Activated T-helper 17 cell treated with anti-CD3 and anti-CD28 coated beads, Interleukin-2, amount 50 U/mL, for 72 hours (primary cell): ENCODE data around the gene CA11. TPM values are rescaled to one million over a fixed set of nuclear protein-coding genes. Genes with fewer than 3 reads are reported as not detected.
"Not testable (repeated sequence)": the region's sequence is repeated elsewhere in the genome, so short reads cannot be mapped to it uniquely, and the experiment has no call there.

Experiments
- ATAC-seq: fragments of 150-1000 bp; cut with Tn5 transposase; replicated peaks from 2 replicates; pipeline ENCODE4 v1.10.0; 2021; ENCODE audit warnings: mild to moderate bottlenecking, moderate library complexity
- H3K27ac Mint-ChIP-seq: one replicate; pipeline ENCODE4 v1.8.0; 2022; ENCODE audit warnings: mixed read lengths
- H3K27me3 Mint-ChIP-seq: one replicate; pipeline ENCODE4 v1.8.0; 2022; ENCODE audit warnings: mixed read lengths
- H3K36me3 Mint-ChIP-seq: one replicate; pipeline ENCODE4 v1.8.0; 2022; ENCODE audit warnings: low read depth, mild to moderate bottlenecking, mixed read lengths
- H3K4me1 Mint-ChIP-seq: one replicate; pipeline ENCODE4 v1.8.0; 2022; ENCODE audit warnings: mixed read lengths
- H3K4me3 Mint-ChIP-seq: one replicate; pipeline ENCODE4 v1.8.0; 2022; ENCODE audit warnings: mild to moderate bottlenecking, mixed read lengths
- H3K9me3 Mint-ChIP-seq: one replicate; pipeline ENCODE4 v1.8.0; 2022; ENCODE audit warnings: mixed read lengths
- total RNA-seq, 2 donors: library from RNA; stranded (reverse); gene quantifications; one replicate each; pipeline ENCODE4 v1.2.3, GENCODE V29; 2022

CA11 gene
- total RNA-seq, 2 donors from 2014 or later = 6.1 to 16.4 TPM

DNA sequence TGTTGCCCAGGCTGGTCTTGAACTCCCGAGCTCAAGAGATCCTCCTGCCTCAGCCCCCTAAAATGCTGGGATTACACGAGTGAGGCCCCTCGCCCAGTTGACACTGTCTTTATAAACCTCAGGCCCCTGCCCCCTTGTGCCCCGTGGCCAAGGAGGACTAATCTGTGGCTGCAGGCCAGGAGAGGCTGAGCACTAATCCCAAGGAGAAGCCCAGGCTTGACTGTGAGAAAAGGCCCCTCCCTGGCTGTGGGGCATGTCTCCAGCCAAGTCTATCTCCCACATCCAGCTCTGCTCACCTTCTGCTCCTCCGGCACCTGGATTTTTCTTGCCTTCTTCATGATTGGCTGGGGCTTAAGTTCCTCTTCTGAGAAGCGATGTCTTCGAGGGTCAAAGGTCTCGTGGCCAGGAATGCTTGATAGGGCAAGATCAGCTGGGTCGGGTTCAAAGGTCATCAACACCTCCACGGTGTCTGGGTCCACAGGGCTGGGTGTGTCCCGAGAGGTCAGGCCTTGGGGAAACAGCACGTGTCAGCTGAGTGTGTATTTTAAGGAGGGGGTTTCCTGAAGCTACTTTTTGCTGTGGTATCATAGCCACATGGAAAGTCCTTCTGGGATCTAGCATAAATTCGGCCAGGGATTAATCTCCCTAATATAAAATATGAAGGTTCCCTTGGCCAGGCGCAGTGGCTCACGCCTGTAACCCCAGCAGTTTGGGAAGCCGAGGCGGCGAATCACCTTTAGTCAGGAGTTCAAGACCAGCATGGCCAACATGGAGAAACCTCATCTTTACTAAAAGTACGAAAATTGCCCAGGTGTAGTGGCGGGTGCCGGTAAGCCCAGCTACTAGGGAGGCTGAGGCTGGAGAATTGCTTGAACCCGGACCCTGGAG is 12.6 kb downstream of the CA11 start:
- Mint-ChIP-seq H3K36me3 (peaks cover 20% of the 10 kb centered on the region), H3K27ac (peak overlapping the region; percentile 85), H3K9me3 (peaks cover 4% of the 10 kb centered on the region), H3K4me3 (peak overlapping the region; percentile 96), H3K27me3 (no peaks in the 10 kb centered on the region), H3K4me1 (peaks cover 25% of the 10 kb centered on the region)
- ATAC-seq = no peak

DNA sequence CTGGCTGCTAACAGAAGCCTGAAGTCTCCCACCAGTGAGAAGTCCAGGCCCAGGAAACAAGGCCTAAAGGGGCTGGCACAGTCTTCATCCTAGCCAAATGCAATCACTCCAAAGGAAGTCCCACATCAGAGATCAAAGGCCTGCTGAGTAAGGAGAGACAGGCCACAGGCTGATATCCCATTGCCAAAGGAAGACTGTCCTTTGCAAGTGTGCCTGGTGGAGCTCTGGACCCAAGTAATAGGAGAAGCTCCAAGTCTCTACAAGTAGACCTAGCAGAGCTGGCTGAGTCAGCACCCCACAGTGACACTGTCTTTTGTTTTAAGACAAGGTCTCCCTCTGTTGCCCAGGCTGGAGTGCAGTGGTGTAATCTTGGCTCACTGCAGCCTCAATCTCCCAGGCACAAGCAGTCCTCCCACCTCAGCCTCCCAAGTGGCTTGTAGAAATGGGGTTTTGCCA is 13.3 kb downstream of the CA11 start:
- ATAC-seq = no peak
- H3K9me3 Mint-ChIP-seq = peaks cover 3% of the 10 kb centered on the region
- peaks cover 19% of the 10 kb centered on the region for H3K4me1 Mint-ChIP-seq
- H3K36me3 Mint-ChIP-seq = peaks cover 17% of the 10 kb centered on the region
- H3K27ac Mint-ChIP-seq = no peak overlapping the region
- no peak overlapping the region for H3K4me3 Mint-ChIP-seq
- no peaks in the 10 kb centered on the region for H3K27me3 Mint-ChIP-seq

DNA sequence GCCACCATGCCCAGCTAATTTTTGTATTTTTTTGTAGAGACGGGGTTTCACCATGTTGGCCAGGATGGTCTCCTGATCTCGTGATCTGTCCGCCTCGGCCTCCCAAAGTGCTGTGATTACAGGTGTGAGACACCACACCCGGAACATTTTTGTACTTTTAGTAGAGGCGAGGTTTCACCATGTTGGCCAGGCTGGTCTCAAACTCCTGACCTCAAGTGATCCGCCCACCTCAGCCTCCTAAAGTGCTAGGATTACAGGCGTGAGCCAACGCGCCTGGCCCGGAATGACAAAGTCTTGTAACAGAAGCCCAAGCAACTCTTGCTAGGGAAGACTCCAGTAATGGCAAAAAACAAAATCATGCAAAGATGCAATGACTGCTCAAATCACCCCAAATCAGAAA is 13.7 kb downstream of the CA11 start:
- H3K9me3 Mint-ChIP-seq, H3K27ac Mint-ChIP-seq, ATAC-seq, H3K4me3 Mint-ChIP-seq, H3K27me3 Mint-ChIP-seq: not testable (repeated sequence)
- H3K4me1 Mint-ChIP-seq = peaks cover 16% of the 10 kb centered on the region
- H3K36me3 Mint-ChIP-seq = peaks cover 14% of the 10 kb centered on the region

DNA sequence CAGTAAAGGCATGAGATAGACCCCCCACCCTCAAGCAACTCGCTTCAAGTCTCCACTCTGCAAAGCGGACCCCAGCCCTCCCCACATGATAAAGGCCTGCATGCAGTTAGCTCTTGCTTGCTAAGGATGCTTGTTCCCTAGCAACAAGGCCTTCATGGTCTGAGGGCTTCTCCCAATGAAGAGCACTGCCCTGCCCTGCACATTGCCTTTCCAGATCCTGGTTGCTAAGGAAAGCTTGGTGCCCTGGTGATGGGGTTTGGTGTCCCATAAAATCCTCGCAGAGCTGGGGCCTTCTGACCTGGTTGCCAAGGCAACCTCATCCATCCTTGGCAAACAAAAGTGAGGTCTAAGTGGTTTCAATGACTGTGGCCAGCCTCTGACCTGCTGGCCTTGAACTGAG is 14.8 kb downstream of the CA11 start:
- H3K9me3 Mint-ChIP-seq = no peaks in the 10 kb centered on the region
- H3K4me1 Mint-ChIP-seq = peaks cover 15% of the 10 kb centered on the region
- no peaks in the 10 kb centered on the region for H3K27me3 Mint-ChIP-seq
- no peak for ATAC-seq
- H3K36me3 Mint-ChIP-seq = peaks cover 17% of the 10 kb centered on the region
- no peak overlapping the region for H3K27ac Mint-ChIP-seq
- H3K4me3 Mint-ChIP-seq = no peak overlapping the region

DNA sequence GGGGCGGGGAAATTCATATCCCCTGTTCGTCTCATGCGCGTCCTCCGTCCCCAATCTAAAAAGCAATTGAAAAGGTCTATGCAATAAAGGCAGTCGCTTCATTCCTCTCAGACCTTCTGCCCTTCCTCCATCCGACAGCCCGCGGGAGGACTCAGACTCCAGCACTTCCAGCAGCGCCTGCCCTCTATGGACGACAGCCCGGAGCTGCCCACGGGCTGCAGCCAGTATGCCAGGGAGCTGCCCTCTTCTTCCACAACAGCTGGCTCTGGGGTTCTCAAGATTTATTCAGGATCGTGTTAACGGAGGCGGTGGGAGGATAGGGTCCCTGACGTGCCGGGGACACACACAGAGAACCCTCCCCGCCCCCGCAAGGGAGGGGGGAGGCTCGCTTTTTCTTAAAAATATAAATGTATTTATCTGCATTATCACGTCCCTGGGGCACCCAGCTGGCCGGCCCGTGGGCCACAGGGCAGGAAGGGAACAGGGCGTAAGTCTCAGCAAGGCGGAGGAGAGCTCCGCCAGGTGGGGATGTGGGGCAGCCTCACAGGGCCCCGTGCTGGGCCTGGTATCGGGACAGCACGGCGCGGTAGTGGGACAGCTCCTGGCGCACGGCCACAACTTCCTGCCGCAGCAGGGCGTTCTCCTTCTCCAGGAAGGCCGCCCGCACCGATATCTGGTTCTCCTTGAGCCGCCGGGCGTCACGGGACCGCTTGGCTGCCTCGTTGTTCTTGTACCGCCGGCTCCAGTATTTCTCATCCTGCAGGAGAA is 15.5 kb downstream of the CA11 start:
- Mint-ChIP-seq H3K4me3 (no peak overlapping the region), H3K27me3 (no peaks in the 10 kb centered on the region), H3K36me3 (peaks cover 21% of the 10 kb centered on the region), H3K9me3 (no peaks in the 10 kb centered on the region), H3K4me1 (peaks cover 10% of the 10 kb centered on the region), H3K27ac (peak overlapping the region; percentile 17)
- no peak for ATAC-seq

DNA sequence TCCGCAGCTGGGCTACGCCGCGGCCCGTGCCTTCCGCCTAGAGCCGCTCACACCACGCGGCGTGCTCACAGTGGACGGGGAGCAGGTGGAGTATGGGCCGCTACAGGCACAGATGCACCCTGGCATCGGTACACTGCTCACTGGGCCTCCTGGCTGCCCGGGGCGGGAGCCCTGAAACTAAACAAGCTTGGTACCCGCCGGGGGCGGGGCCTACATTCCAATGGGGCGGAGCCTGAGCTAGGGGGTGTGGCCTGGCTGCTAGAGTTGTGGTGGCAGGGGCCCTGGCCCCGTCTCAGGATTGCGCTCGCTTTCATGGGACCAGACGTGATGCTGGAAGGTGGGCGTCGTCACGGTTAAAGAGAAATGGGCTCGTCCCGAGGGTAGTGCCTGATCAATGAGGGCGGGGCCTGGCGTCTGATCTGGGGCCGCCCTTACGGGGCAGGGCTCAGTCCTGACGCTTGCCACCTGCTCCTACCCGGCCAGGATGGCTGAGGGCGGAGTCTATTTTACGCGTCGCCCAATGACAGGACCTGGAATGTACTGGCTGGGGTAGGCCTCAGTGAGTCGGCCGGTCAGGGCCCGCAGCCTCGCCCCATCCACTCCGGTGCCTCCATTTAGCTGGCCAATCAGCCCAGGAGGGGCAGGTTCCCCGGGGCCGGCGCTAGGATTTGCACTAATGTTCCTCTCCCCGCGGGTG is 16.2 kb downstream of the CA11 start:
- Mint-ChIP-seq H3K4me3 (no peak overlapping the region), H3K36me3 (peaks cover 21% of the 10 kb centered on the region), H3K4me1 (peaks cover 7% of the 10 kb centered on the region), H3K9me3 (no peaks in the 10 kb centered on the region), H3K27ac (no peak overlapping the region), H3K27me3 (no peaks in the 10 kb centered on the region)
- ATAC-seq = no peak

DNA sequence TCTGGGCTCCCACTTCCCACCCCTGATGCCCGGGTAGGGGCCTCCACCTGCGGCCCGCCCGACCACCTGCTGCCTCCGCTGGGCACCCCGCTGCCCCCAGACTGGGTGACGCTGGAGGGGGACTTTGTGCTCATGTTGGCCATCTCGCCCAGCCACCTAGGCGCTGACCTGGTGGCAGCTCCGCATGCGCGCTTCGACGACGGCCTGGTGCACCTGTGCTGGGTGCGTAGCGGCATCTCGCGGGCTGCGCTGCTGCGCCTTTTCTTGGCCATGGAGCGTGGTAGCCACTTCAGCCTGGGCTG is 16.7 kb downstream of the CA11 start:
- Mint-ChIP-seq H3K27ac (no peak overlapping the region), H3K4me1 (peaks cover 2% of the 10 kb centered on the region), H3K36me3 (peaks cover 22% of the 10 kb centered on the region), H3K27me3 (no peaks in the 10 kb centered on the region), H3K9me3 (no peaks in the 10 kb centered on the region), H3K4me3 (no peak overlapping the region)
- ATAC-seq = no peak

DNA sequence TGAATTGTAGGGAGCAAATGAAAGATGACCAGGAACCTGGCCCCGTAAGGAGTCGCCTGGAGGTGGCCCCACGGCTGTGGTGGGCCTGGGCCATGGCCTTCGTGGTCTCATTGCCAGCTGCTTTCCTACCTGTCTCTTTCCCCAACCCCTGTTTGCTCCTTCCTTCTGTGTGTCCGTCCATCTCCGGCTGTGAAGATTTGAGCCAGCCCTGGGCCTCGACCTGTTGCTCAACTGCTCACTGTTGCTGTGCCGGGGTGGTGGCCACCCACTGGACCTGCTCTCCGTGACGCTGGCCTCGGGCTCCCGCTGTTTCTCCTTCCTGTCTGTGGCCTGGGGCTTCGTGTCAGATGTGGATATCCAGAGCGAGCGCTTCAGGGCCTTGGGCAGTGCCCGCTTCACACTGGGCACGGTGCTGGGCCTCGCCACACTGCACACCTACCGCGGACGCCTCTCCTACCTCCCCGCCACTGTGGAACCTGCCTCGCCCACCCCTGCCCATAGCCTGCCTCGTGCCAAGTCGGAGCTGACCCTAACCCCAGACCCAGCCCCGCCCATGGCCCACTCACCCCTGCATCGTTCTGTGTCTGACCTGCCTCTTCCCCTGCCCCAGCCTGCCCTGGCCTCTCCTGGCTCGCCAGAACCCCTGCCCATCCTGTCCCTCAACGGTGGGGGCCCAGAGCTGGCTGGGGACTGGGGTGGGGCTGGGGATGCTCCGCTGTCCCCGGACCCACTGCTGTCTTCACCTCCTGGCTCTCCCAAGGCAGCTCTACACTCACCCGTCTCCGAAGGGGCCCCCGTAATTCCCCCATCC is 17.3 kb downstream of the CA11 start:
- H3K4me3 Mint-ChIP-seq = no peak overlapping the region
- H3K27me3 Mint-ChIP-seq = no peaks in the 10 kb centered on the region
- no peak for ATAC-seq
- H3K4me1 Mint-ChIP-seq = peaks cover 5% of the 10 kb centered on the region
- no peaks in the 10 kb centered on the region for H3K9me3 Mint-ChIP-seq
- H3K27ac Mint-ChIP-seq = no peak overlapping the region
- H3K36me3 Mint-ChIP-seq = peaks cover 28% of the 10 kb centered on the region

DNA sequence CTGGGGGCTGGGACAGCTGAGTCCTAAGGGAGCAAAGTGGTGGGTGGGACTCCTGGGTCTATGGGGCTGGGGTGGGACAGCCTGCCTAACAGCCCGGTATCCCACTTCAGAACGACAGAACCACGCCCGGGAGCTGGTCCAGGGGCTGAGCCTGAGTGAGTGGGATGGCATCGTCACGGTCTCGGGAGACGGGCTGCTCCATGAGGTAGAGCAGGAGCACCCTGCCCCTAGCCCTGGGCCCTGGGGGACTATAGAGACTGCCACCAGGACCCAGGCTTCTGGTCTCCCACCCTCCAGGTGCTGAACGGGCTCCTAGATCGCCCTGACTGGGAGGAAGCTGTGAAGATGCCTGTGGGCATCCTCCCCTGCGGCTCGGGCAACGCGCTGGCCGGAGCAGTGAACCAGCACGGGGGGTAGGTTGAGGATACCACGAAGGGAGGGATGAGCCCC is 18.1 kb downstream of the CA11 start:
- Mint-ChIP-seq H3K4me1 (peaks cover 11% of the 10 kb centered on the region), H3K9me3 (no peaks in the 10 kb centered on the region)
- ATAC-seq = no peak

DNA sequence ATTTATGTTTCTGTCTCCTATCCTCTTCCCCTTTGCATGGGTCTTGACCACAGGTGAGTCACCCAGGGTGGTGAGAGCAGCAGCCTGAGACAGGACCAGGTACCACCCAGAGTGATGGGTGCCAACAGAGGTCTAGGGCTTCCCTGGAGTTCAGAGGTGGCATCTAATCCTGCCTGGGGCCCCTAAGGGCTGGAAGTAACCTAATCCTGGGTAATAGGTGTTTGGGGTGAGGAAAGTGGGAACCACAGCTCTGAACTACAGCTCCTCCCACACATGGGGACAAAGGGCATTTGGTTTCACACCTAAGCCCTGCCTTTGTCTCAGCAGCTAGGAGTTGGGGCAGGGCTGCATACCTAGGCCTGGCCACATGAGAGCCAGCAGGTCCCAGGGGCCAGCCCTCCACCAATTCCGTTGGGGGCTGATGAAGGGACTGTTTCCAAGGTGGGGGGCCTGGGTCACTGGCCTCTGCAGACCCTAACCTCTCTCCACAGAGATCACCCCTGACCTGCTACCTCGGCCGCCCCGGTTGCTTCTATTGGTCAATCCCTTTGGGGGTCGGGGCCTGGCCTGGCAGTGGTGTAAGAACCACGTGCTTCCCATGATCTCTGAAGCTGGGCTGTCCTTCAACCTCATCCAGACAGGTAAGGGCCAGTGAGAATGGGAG is 18.7 kb downstream of the CA11 start:
- Mint-ChIP-seq H3K4me3 (no peak overlapping the region), H3K27ac (no peak overlapping the region), H3K9me3 (no peaks in the 10 kb centered on the region), H3K27me3 (no peaks in the 10 kb centered on the region), H3K4me1 (peaks cover 11% of the 10 kb centered on the region), H3K36me3 (peaks cover 39% of the 10 kb centered on the region)
- ATAC-seq = peak; percentile 37

More for the DNA sequence above, 18.1 kb downstream of the CA11 start:
- H3K36me3 Mint-ChIP-seq = peaks cover 35% of the 10 kb centered on the region
- H3K4me3 Mint-ChIP-seq = no peak overlapping the region
- no peak overlapping the region for H3K27ac Mint-ChIP-seq
- H3K27me3 Mint-ChIP-seq = no peaks in the 10 kb centered on the region

DNA sequence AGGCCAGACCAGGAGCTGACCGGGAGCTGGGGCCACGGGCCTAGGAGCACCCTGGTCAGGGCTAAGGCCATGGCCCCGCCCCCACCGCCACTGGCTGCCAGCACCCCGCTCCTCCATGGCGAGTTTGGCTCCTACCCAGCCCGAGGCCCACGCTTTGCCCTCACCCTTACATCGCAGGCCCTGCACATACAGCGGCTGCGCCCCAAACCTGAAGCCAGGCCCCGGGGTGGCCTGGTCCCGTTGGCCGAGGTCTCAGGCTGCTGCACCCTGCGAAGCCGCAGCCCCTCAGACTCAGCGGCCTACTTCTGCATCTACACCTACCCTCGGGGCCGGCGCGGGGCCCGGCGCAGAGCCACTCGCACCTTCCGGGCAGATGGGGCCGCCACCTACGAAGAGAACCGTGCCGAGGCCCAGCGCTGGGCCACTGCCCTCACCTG is 20.1 kb downstream of the CA11 start:
- Mint-ChIP-seq H3K27me3 (no peaks in the 10 kb centered on the region), H3K4me3 (no peak overlapping the region), H3K27ac (no peak overlapping the region), H3K36me3 (peaks cover 52% of the 10 kb centered on the region), H3K9me3 (no peaks in the 10 kb centered on the region), H3K4me1 (peaks cover 11% of the 10 kb centered on the region)
- no peak for ATAC-seq

DNA sequence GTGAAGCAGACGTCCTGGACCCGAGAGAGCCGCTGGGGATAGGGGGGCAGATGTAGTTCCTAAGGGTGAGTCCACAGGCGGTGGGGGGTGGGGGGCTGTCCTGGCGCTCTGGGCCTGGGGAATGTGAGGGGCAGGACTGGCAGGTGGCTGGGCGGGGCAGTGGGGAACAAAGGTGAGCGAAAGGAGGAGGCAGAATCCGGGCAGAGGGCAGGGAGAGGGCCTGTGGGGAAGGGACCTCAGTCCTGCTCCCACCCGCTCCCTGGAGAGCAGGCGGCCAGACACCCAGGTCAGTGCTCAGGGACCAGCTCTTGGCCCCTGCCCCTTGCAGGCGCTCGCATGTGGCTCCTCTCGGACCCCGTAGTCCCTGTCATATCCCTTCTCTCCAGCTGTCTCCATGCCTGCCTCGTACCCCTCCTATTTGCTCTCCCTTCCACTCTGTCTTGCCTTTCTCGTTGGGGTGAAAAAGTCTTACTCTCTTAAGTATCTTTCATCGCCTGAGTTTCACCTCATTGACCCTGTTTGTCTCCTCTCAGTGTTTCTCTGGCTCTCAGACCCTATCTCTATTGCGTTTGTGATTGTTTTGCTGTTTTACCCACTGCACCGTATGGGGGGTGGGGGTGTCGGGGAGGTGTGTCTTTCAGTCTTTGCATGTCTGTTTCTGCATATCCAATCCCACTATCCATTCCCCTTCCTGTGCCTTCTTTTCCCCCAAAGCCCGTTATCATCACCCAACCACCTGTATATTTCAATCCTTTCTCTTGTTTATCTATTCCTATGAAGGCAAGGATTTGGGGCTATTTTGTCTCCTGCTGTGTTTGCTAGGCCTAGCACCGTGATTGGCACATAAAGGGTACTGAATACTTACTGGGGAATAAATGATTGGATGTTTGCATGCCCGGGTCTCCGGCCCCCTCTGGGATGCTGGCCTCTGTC is 20.9 kb downstream of the CA11 start:
- H3K9me3 Mint-ChIP-seq = no peaks in the 10 kb centered on the region

More for the DNA sequence above, 20.9 kb downstream of the CA11 start:
- H3K27me3 Mint-ChIP-seq = no peaks in the 10 kb centered on the region
- peak overlapping the region; percentile 1 for H3K27ac Mint-ChIP-seq
- peaks cover 11% of the 10 kb centered on the region for H3K4me1 Mint-ChIP-seq
- H3K4me3 Mint-ChIP-seq = peak overlapping the region; percentile 83
- no peak for ATAC-seq
- H3K36me3 Mint-ChIP-seq = peaks cover 50% of the 10 kb centered on the region
